DOHH2 (cell line): ENCODE results near the gene AIF1L.
"Not testable (repeated sequence)": the region's sequence is repeated elsewhere in the genome, so short reads cannot be mapped to it uniquely, and the experiment has no call there.

Experiments used
- H3F3A ChIP-seq: fragments of 200-600 bp; sonication (generic), shearing (Covaris generic); 2 replicates; pipeline ENCODE4 v1.6.0; 2016; ENCODE audit warnings: antibody characterized with exemption, mild to moderate bottlenecking; ENCODE audit not compliant: control insufficient read depth, insufficient read depth
- H3K27ac ChIP-seq: fragments of 200-600 bp; sonication (generic); 2 replicates; pipeline ENCODE4 v1.5.1; 2014; ENCODE audit warnings: low read depth, mild to moderate bottlenecking, low read length, moderate library complexity
- H3K27me3 ChIP-seq: fragments of 200-600 bp; sonication (generic); 2 replicates; pipeline ENCODE4 v1.6.1; 2014; ENCODE audit warnings: mild to moderate bottlenecking, low read length, mixed read lengths; ENCODE audit not compliant: control insufficient read depth
- H3K36me3 ChIP-seq: fragments of 200-600 bp; sonication (generic); 2 replicates; pipeline ENCODE4 v1.6.1; 2014; ENCODE audit warnings: mild to moderate bottlenecking, low read length, moderate library complexity, mixed read lengths; ENCODE audit not compliant: control insufficient read depth
- H3K4me1 ChIP-seq: fragments of 200-600 bp; sonication (generic); 2 replicates; pipeline ENCODE4 v1.6.1; 2014; ENCODE audit warnings: mild to moderate bottlenecking, low read length, mixed read lengths; ENCODE audit not compliant: control insufficient read depth
- H3K4me2 ChIP-seq: fragments of 200-600 bp; sonication (generic); 2 replicates; pipeline ENCODE4 v1.6.0; 2014; ENCODE audit warnings: mild to moderate bottlenecking, low read length, moderate library complexity
- H3K4me3 ChIP-seq: fragments of 200-600 bp; sonication (generic); 2 replicates; pipeline ENCODE4 v1.5.1; 2014; ENCODE audit warnings: mild to moderate bottlenecking, low read length, mixed read lengths
- H3K79me2 ChIP-seq: fragments of 200-600 bp; sonication (generic); 2 replicates; pipeline ENCODE4 v1.6.1; 2014; ENCODE audit warnings: mild to moderate bottlenecking, low read length, mixed read lengths; ENCODE audit not compliant: control insufficient read depth
- H3K9me2 ChIP-seq: fragments of 200-600 bp; sonication (generic); replicated peaks from 2 replicates; pipeline ENCODE4 v1.6.1; 2014; ENCODE audit warnings: mild to moderate bottlenecking, low read length, mixed read lengths; ENCODE audit not compliant: control insufficient read depth
- H3K9me3 ChIP-seq: fragments of 200-600 bp; sonication (generic); 2 replicates; pipeline ENCODE4 v1.6.1; 2014; ENCODE audit warnings: antibody characterized with exemption, low read length, mixed read lengths; ENCODE audit not compliant: control insufficient read depth, insufficient read depth
- H4K20me1 ChIP-seq: fragments of 200-600 bp; sonication (generic); 2 replicates; pipeline ENCODE4 v1.6.0; 2014; ENCODE audit warnings: low read depth, mild to moderate bottlenecking, antibody characterized with exemption, low read length, moderate library complexity; ENCODE audit not compliant: control insufficient read depth, insufficient read depth
- CTCF ChIP-seq: fragments of 200-600 bp; sonication (generic); IDR thresholded peaks from one replicate; pipeline ENCODE4 v1.5.1; 2014; ENCODE audit warnings: antibody characterized with exemption, mild to moderate bottlenecking, low read depth, low read length; ENCODE audit not compliant: poor library complexity, severe bottlenecking
- EZH2phosphoT487 ChIP-seq: fragments of 200-600 bp; sonication (generic); IDR thresholded peaks from 2 replicates; pipeline ENCODE4 v1.6.1; 2017; ENCODE audit warnings: borderline replicate concordance, mild to moderate bottlenecking, antibody characterized with exemption, low read length, moderate library complexity, mixed read lengths

AIF1L gene

GRCh38 chr9:131149688-131150053 lies 53.3 kb downstream of the AIF1L start:
- Histone ChIP-seq H3K36me3 (peaks cover 91% of the 10 kb centered on the region), H3K4me2 (no peak overlapping the region)

GRCh38 chr9:131153595-131153994 lies 57.3 kb downstream of the AIF1L start:
- Histone ChIP-seq H3K79me2 (peaks cover 24% of the 10 kb centered on the region), H3K4me2 (no peak overlapping the region), H3K4me3 (no peak overlapping the region), H3K36me3 (peaks cover 73% of the 10 kb centered on the region), H3K9me3 (no peaks in the 10 kb centered on the region), H3K27me3 (no peaks in the 10 kb centered on the region), H3K27ac (no peak overlapping the region), H3K9me2 (no peaks in the 10 kb centered on the region), H4K20me1 (no peaks in the 10 kb centered on the region), H3F3A (no peaks in the 10 kb centered on the region), H3K4me1 (no peaks in the 10 kb centered on the region)
- TF ChIP-seq CTCF = no peak

More at GRCh38 chr9:131149688-131150053, 53.3 kb downstream of the AIF1L start:
- no peaks in the 10 kb centered on the region for H3K9me3 ChIP-seq
- no peaks in the 10 kb centered on the region for H3K9me2 ChIP-seq
- no peaks in the 10 kb centered on the region for H3F3A ChIP-seq
- H4K20me1 ChIP-seq = no peaks in the 10 kb centered on the region
- H3K27ac ChIP-seq = no peak overlapping the region
- H3K4me1 ChIP-seq = no peaks in the 10 kb centered on the region
- peaks cover 7% of the 10 kb centered on the region for H3K79me2 ChIP-seq
- no peak overlapping the region for H3K4me3 ChIP-seq
- TF ChIP-seq CTCF (no peak), EZH2phosphoT487 (no peak)
- no peaks in the 10 kb centered on the region for H3K27me3 ChIP-seq

- H3K27ac ChIP-seq, H3K4me1 ChIP-seq, H3K9me2 ChIP-seq, H4K20me1 ChIP-seq, H3K4me3 ChIP-seq, H3K9me3 ChIP-seq, H3K4me2 ChIP-seq, H3K27me3 ChIP-seq, H3F3A ChIP-seq: not testable (repeated sequence)
- H3K79me2 ChIP-seq = peaks cover 24% of the 10 kb centered on the region
- H3K36me3 ChIP-seq = peaks cover 67% of the 10 kb centered on the region
These were observed 62.3 kb downstream of the AIF1L start for GRCh38 chr9:131158673-131159072.

GRCh38 chr9:131160416-131161112 lies 64.2 kb downstream of the AIF1L start:
- Histone ChIP-seq H3K4me3 (no peak overlapping the region), H3K4me1 (no peaks in the 10 kb centered on the region), H3K27me3 (no peaks in the 10 kb centered on the region), H3K79me2 (peaks cover 9% of the 10 kb centered on the region), H3K9me3 (no peaks in the 10 kb centered on the region), H3K27ac (no peak overlapping the region), H3K4me2 (no peak overlapping the region), H3K36me3 (peaks cover 68% of the 10 kb centered on the region), H3K9me2 (no peaks in the 10 kb centered on the region), H4K20me1 (no peaks in the 10 kb centered on the region), H3F3A (no peaks in the 10 kb centered on the region)
- no peak for TF ChIP-seq CTCF
- no peak for TF ChIP-seq EZH2phosphoT487
